B cell (primary cell): Measurements from ENCODE around the gene TMEM79.

ENCODE experiments used
- EZH2 ChIP-seq: IDR thresholded peaks from 2 replicates; pipeline ENCODE4 v1.6.1; 2012; ENCODE audit warnings: borderline replicate concordance, low read depth, mild to moderate bottlenecking, moderate library complexity, low read length; ENCODE audit not compliant: insufficient read depth, poor library complexity, severe bottlenecking
- TF ChIP-seq, protein P1 (sequence below): fragments of 200-600 bp; IDR thresholded peaks from one replicate; pipeline ENCODE4 v1.8.0; 2022; ENCODE audit warnings: antibody characterized with exemption, mild to moderate bottlenecking

DNA sequence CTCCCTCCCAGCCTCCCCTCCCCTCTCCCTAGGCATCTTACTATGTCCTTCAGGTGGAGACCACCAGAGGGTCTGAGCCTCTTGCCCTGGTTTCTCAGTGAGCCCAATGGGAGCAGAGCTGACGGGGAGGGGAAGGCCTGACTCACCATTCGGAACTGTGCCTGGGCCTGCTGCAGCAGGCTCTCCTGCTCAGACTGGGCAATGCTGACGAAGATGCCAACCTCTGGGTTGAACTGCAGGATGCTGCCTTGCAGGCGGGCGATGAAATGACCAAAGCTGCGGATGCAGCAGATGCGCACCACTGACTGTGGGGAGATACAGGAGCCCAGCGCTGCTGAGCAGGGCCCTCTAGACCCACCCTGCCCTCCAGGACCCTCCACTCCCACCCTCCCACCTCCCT, 25.3 kb upstream of the TMEM79 start:
- TF ChIP-seq, protein P1, sequence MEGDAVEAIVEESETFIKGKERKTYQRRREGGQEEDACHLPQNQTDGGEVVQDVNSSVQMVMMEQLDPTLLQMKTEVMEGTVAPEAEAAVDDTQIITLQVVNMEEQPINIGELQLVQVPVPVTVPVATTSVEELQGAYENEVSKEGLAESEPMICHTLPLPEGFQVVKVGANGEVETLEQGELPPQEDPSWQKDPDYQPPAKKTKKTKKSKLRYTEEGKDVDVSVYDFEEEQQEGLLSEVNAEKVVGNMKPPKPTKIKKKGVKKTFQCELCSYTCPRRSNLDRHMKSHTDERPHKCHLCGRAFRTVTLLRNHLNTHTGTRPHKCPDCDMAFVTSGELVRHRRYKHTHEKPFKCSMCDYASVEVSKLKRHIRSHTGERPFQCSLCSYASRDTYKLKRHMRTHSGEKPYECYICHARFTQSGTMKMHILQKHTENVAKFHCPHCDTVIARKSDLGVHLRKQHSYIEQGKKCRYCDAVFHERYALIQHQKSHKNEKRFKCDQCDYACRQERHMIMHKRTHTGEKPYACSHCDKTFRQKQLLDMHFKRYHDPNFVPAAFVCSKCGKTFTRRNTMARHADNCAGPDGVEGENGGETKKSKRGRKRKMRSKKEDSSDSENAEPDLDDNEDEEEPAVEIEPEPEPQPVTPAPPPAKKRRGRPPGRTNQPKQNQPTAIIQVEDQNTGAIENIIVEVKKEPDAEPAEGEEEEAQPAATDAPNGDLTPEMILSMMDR: no peak
- TF ChIP-seq EZH2: no peak
